Middle frontal gyrus (tissue), 1 donor: ENCODE measurements around the gene RASGEF1B.

Experiments used
- DNase-seq: peaks from one replicate; pipeline ENCODE4 v3.0.0-alpha.2; 2015; ENCODE audit warnings: low spot score; ENCODE audit errors: extremely low spot score

Gene RASGEF1B

DNA sequence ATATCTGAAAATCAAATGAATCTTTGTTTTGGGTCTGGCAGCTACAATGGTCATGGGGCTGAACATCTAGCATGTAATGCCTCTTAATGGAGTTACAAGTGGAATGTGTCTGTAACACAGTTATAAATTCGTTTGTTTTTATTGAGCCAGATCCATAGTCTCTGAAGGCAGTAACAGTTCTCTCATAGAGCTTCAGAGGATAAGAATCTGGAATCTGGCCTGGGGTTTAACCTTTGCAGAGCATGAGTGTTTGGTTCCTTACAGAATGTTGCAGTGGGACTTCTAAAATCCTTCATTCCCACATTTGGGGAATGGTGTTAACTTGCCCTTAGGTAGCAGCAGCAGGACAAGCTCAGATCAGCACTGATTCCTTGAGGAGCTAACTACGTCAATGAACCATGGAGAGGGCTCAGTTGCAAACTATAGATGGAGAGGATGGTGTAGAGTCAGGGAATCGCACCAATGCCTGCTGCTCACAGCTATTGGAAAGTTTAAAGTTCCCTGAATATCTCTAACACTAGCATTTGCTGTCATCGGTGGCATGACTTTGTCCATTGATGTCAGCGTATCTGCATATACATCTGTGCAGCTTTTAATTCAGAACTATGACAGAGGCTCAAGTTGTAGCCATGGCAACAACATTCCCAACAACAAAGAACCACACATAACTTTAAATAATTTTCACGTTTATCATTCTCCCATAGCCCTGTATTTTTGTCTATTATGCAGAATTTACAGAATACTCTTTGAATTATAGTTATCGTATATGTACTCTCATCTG lies 72.2 kb downstream of the RASGEF1B start:
- DNase-seq = no peak

DNA sequence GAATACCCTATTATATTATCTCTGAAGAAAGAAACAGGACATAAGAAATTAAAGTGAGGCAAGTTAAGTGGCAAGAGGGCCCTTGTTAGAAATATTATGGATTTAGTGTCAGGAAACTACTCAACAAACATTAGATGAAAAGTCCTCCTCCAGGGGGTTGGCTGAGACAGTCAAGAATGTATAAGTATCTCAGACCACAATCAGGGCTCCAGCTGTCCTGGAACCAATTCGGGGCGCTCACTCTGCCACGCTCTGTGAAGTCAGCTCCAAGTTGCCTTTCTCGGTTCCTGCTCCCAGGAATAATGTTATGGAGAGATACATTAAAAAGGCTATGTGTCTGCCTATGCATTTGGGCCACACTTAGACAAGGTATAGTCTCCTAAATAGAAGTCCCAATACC lies 73.3 kb downstream of the RASGEF1B start:
- DNase-seq = no peak

DNA sequence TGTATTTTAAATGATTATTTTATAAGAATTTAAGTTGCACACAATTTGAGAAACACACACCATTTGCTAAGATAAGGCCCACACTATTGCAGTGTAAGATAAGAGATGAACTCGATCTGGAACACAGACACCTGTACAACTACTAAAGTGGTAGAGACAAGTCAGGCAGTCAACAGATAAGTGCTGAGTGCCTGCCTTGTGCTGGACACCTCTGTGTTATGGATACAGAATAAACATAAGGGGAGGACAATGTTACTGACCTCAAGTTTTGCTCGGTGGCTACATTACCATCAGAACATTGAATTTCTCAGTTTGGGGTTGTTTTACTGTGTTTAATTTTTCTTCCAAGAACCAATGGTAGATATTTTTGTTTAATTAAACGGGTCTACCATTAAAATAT lies 74.1 kb downstream of the RASGEF1B start:
- no peak for DNase-seq

DNA sequence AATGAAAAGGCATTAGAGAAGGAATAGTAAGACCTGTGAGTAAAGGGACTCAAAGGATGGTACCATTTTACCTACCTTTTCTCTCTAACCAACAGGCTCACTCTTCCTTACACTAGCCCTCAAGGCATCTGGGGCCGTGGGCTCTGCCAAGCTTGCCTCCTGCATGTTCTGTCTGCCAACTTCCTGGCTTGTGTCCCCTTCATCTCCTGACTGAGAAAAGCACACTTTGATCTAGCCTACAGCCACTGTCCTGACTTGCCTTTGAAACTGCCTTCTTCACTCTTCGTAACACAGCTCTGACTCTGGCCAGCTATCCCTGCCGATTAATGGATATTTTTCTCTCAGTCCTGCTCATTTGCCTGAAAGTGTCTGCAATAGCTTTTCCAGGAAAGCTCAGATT lies 76.5 kb downstream of the RASGEF1B start:
- no peak for DNase-seq

DNA sequence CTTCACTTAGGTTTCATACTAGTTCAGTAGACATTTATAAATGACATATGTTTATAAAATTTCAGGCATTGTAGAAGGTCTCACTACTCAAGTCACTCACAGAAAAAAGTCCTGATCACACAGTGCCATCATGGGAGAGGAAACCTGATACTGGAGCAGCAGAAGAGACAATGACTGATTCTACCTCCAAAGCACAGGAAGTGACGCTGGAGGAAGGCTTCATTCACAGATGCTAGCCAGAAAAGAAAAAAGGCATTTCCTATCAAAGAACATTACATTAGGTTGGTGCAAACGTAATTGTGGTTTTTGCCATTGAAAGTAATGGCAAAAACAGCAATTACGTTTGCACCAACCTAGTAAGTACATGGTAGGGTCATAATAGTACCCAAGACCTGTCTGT lies 79.5 kb downstream of the RASGEF1B start:
- DNase-seq = no peak

DNA sequence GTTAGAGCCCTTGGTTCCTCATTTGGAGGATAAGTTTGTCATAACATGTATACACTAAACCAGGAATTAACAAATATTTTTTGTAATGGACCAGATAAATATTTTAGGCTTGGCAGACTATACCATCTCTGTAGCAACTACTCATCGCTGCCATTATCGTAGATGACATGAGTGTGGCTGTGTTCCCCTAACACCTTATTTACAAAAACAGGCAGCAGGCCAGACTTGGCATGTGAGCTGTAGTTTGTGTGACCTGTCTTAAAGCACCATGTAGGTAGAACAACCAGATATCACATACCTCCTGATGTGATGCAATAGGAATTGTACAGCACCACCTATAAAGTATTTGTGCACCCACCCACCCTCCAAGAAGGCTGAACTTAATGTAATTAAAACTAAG lies 82.0 kb downstream of the RASGEF1B start:
- DNase-seq = no peak

DNA sequence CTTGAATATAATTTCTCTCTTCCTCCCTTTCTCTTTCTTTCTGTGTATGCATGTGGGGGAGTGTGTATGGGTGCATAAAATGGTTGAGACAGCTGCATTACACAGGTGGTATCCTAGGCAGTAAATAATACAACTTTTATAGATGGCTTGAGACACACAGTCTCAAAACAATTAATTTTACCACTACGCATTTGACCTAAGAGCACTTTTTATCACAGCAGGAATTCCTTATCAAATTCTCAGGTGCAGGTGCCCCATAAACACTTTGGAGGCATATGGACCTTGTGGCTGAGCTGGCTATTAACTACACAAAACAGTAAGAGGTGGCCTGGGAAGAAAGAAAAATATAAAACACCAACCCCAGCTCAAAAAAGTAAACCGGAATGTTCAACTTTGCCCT lies 91.3 kb downstream of the RASGEF1B start:
- DNase-seq = no peak

DNA sequence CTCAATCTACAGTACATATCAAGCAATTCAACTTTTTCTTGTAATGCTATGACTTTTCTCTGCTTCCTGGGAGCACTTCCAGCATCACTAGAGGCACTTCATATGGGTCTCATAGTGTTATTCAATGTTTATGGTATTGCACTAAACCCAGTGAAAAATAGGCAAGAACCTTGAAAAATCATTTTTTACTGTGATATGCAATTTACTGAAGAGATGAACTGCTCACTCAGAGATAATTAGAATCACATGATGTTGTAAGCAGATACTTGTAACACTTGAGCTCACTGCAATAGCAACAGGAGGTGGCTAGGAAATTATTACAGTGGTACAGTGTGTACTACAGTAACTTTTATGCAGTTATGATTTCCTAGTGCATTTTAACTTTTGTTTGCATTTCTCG lies 93.3 kb downstream of the RASGEF1B start:
- no peak for DNase-seq

DNA sequence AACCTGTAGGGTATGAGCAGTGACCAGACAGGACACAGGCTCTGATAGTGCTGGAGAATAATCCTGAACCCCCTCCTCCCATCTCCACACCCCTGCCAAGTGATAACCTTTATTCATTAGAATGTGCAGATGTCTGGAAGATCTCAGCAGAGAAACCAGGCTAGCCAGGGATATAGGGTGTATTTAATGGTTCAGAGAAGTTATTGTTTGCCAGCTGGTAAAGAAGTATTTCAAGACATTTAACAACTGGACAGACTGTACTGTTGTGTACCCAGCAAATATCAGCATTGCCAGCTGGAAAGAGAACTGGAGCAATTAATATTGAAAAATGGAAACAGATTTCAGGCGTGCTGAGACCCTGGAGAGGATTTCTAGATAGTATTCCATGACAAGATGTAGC lies 94.5 kb downstream of the RASGEF1B start:
- no peak for DNase-seq

DNA sequence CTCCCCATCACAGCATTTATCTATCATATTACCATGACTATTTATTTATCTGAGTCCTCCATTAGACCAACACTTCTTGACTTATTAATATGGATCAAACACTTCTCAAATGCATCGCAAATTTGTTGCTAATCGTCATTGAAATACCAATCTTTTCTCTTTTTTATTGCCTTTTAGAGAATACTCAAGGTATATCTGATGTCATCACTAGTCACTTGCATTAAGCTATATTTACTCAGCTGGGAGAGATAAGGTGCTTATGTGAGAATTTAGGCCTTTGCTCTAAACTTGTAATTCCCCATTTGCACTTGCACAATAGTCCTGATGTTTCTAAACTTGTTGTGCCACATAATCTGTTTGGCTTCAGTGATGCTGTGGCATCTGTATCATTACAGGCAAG lies 95.0 kb downstream of the RASGEF1B start:
- no peak for DNase-seq
